Stomach (tissue), 4 donors: Measurements from ENCODE around the gene TMOD1.
"Not testable (repeated sequence)": the region's sequence is repeated elsewhere in the genome, so short reads cannot be mapped to it uniquely, and the experiment has no call there.

Experiments
- CTCF ChIP-seq, 7 experiments: fragments of 450-650 bp in 4 of 7; fragments of 200-600 bp in 3 of 7; sonication (generic) in 3 of 7; IDR thresholded peaks; one replicate each; pipeline ENCODE4 v1.5.1; 2016 to 2019; ENCODE audit warnings: antibody characterized with exemption in 7 of 7, control low read depth in 2 of 7, mild to moderate bottlenecking in 1 of 7
- EP300 ChIP-seq: sonication (generic); formaldehyde crosslinking; IDR thresholded peaks from one replicate; pipeline ENCODE4 v1.6.1; 2017; ENCODE audit warnings: antibody characterized with exemption
- POLR2A ChIP-seq, 4 donors: fragments of 450-650 bp; IDR thresholded peaks; one replicate each; pipeline ENCODE4 v1.6.1; 2016; ENCODE audit warnings: antibody characterized with exemption in 4 of 4, control low read depth in 2 of 4, mild to moderate bottlenecking in 1 of 4, moderate library complexity in 1 of 4
- POLR2AphosphoS5 ChIP-seq, 3 donors: sonication (generic); formaldehyde crosslinking; IDR thresholded peaks; one replicate each; pipeline ENCODE4 v1.6.1; 2016; ENCODE audit warnings: antibody characterized with exemption in 3 of 3

- not testable (repeated sequence) for TF ChIP-seq POLR2AphosphoS5 (IDR thresholded peaks at IDR 0.05); EP300; CTCF (IDR thresholded peaks at IDR 0.05); POLR2A (IDR thresholded peaks at IDR 0.05)
These were observed 118.6 kb downstream of the TMOD1 start for GRCh38 chr9:97620063-97620462.
